Activated B cell treated with CpG ODN at 0.5 μM for 24 hours (primary cell): ENCODE measurements around the gene FCGR3A. TPM values are rescaled to one million over a fixed set of nuclear protein-coding genes. Genes with fewer than 3 reads are reported as not detected.

Experiments used
- ATAC-seq: fragments of 200-7000 bp; cut with Tn5 transposase; one replicate; pipeline ENCODE4 v1.10.0; 2021; ENCODE audit warnings: low read depth, mild to moderate bottlenecking, moderate library complexity
- CTCF ChIA-PET: fragments of 350-600 bp; sonication (Branson Sonifier 250); formaldehyde crosslinking; loops from one replicate; lab custom pipeline; 2021; ENCODE audit warnings: antibody characterized with exemption; lab: Charles Lee
- POLR2A ChIA-PET: fragments of 350-600 bp; sonication (Branson Sonifier 250); formaldehyde crosslinking; loops from one replicate; lab custom pipeline; 2021; ENCODE audit warnings: antibody characterized with exemption; lab: Charles Lee
- DNase-seq: peaks from one replicate; pipeline ENCODE4 v3.0.0; 2022
- H3K27ac Mint-ChIP-seq: one replicate; pipeline ENCODE4 v1.8.0; 2020; ENCODE audit warnings: mixed read lengths
- H3K27me3 Mint-ChIP-seq: one replicate; pipeline ENCODE4 v1.8.0; 2021; ENCODE audit warnings: mixed read lengths
- H3K36me3 Mint-ChIP-seq: one replicate; pipeline ENCODE4 v1.8.0; 2021; ENCODE audit warnings: low read depth, mixed read lengths
- H3K4me1 Mint-ChIP-seq: one replicate; pipeline ENCODE4 v1.8.0; 2021; ENCODE audit warnings: mixed read lengths
- H3K4me3 Mint-ChIP-seq: one replicate; pipeline ENCODE4 v1.8.0; 2020; ENCODE audit warnings: mild to moderate bottlenecking, mixed read lengths
- H3K9me3 Mint-ChIP-seq: one replicate; pipeline ENCODE4 v1.8.0; 2020; ENCODE audit warnings: mixed read lengths
- intact Hi-C: fragments of 100-400 bp; cut with micrococcal nuclease; formaldehyde crosslinking; loops from one replicate; pipeline ENCODE4 v1.15.1; 2024
- total RNA-seq: library from RNA; stranded (reverse); gene quantifications from 2 replicates; pipeline ENCODE4 v1.2.3, GENCODE V29; 2022
- TF ChIP-seq, protein P1 (sequence below): fragments of 200-600 bp; IDR thresholded peaks from one replicate; pipeline ENCODE4 v1.8.0; 2022; ENCODE audit warnings: antibody characterized with exemption, mild to moderate bottlenecking

The FCGR3A gene
- total RNA-seq, 1 donor from 2014 or later: 0.47 TPM

- intact Hi-C loops: no loop called here
- Mint-ChIP-seq H3K36me3 (no peaks in the 10 kb centered on the region), H3K27ac (no peak overlapping the region), H3K4me3 (no peak overlapping the region), H3K4me1 (peaks cover 3% of the 10 kb centered on the region), H3K27me3 (no peaks in the 10 kb centered on the region), H3K9me3 (no peaks in the 10 kb centered on the region)
- ChIA-PET CTCF (no interaction called here), POLR2A (no interaction called here)
- DNase-seq (no peak), ATAC-seq (no peak)
- TF ChIP-seq, protein P1, sequence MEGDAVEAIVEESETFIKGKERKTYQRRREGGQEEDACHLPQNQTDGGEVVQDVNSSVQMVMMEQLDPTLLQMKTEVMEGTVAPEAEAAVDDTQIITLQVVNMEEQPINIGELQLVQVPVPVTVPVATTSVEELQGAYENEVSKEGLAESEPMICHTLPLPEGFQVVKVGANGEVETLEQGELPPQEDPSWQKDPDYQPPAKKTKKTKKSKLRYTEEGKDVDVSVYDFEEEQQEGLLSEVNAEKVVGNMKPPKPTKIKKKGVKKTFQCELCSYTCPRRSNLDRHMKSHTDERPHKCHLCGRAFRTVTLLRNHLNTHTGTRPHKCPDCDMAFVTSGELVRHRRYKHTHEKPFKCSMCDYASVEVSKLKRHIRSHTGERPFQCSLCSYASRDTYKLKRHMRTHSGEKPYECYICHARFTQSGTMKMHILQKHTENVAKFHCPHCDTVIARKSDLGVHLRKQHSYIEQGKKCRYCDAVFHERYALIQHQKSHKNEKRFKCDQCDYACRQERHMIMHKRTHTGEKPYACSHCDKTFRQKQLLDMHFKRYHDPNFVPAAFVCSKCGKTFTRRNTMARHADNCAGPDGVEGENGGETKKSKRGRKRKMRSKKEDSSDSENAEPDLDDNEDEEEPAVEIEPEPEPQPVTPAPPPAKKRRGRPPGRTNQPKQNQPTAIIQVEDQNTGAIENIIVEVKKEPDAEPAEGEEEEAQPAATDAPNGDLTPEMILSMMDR: no peak
These were observed 37.9 kb downstream of the FCGR3A start for GRCh38 chr1:161511756-161512060.

DNA sequence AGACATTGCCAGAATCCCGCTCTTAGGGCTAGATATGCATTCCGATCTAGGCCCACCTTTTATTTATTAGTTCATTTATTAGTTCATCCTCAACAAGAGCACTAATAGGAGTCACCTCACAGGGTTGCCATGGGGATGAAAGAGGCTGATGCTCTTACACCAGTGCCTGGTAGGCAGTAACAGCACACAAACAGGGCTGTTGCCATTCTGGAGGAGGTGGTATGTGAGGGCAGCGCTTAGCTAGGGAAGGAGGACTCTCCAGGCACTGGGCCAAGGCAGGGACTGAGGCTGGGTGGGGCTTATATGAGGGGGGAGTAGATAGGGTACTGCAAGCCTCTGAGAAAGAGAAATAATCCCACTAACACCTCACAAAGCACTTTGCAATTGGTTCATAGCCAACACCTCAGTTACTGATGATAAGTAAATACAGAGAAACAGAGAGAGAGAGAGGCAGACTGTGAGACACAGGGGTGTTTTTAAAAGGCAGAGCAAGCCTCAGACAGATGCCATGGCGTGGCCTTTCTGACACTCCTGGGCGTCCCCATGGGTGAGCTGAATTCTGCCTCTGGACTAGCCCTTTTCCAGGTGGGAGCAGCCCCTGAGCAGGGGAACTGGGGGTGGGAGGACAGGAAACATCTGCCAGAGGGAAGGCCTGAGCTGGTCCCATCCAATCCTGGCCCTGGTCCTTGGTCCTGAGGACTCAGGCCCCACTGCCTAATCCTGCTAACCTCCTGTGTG is 38.4 kb downstream of the FCGR3A start:
- H3K4me1 Mint-ChIP-seq: peaks cover 8% of the 10 kb centered on the region
- TF ChIP-seq, protein P1: no peak
- H3K4me3 Mint-ChIP-seq: no peak overlapping the region
- H3K27me3 Mint-ChIP-seq: no peaks in the 10 kb centered on the region
- no peaks in the 10 kb centered on the region for H3K36me3 Mint-ChIP-seq
- no peak overlapping the region for H3K27ac Mint-ChIP-seq
- ChIA-PET POLR2A (no interaction called here), CTCF (no interaction called here)
- DNase-seq (no peak), ATAC-seq (no peak)
- H3K9me3 Mint-ChIP-seq: no peaks in the 10 kb centered on the region
- intact Hi-C loops: no loop called here

DNA sequence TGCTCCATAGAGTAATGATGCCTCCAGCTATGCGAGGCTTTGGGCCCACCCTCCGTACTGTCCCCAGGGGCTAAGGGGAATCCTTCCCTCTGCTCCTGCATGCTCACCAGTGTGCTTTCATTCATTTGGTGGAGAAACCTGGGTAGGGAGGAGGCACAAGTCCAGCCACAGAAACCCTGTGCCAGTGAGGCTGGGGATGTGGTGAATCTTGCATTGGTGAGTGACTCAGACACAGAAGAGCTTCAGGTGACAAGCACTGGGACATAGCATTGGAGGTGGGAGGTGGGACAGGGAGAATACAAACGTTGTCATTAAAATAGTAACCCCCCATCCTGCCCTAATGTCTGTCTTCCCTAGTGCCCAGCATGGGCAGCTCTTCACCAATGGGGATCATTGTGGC is 39.1 kb downstream of the FCGR3A start:
- no peak for ATAC-seq
- intact Hi-C loops: no loop called here
- DNase-seq: no peak
- peaks cover 15% of the 10 kb centered on the region for H3K4me1 Mint-ChIP-seq
- no peak overlapping the region for H3K4me3 Mint-ChIP-seq
- no peak overlapping the region for H3K27ac Mint-ChIP-seq
- ChIA-PET CTCF (no interaction called here), POLR2A (no interaction called here)
- no peaks in the 10 kb centered on the region for H3K9me3 Mint-ChIP-seq
- TF ChIP-seq, protein P1: no peak
- H3K36me3 Mint-ChIP-seq: no peaks in the 10 kb centered on the region
- H3K27me3 Mint-ChIP-seq: no peaks in the 10 kb centered on the region

DNA sequence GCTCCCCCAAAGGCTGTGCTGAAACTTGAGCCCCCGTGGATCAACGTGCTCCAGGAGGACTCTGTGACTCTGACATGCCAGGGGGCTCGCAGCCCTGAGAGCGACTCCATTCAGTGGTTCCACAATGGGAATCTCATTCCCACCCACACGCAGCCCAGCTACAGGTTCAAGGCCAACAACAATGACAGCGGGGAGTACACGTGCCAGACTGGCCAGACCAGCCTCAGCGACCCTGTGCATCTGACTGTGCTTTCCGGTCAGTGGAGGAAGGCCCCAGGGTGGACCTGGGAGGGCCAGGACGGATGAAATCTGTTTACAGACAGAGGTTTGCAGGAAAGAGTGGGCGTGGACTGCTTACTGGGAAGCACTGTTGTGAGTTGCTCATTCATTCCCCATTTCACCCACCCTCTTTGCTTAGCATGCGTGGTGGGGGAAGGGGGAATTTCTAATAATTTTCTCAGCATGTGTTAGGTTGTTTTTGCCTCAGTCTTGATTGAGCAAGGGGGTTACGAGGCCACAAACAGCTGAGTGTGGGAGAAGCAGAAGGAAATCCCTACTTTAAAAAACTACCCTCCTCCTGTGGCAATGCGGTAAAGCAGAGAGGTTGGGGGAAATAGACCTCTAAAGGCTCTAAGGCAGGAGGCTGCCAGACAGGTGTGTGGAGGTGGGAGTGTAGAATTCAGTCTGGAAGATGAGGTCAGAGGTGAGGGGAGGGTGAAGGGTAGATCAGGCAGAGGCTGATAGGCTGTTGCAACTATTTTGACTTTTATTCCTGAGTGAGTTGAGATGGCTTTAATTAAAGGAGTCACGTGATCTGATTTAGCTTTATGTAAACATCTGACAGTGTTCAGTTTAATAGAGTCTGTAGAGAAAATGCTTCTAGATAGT is 43.0 kb downstream of the FCGR3A start:
- no peak for ATAC-seq
- Mint-ChIP-seq H3K9me3 (no peaks in the 10 kb centered on the region), H3K4me3 (no peak overlapping the region), H3K27me3 (peaks cover 8% of the 10 kb centered on the region), H3K36me3 (no peaks in the 10 kb centered on the region), H3K4me1 (peaks cover 20% of the 10 kb centered on the region), H3K27ac (no peak overlapping the region)
- CTCF ChIA-PET: no interaction called here
- POLR2A ChIA-PET: no interaction called here
- intact Hi-C loops: no loop called here
- no peak for DNase-seq
- TF ChIP-seq, protein P1: no peak

GRCh38 chr1:161505686-161506085 is 43.9 kb downstream of the FCGR3A start:
- TF ChIP-seq, protein P1: no peak
- Mint-ChIP-seq H3K4me1 (peaks cover 20% of the 10 kb centered on the region), H3K27ac (no peak overlapping the region), H3K36me3 (no peaks in the 10 kb centered on the region), H3K27me3 (peaks cover 11% of the 10 kb centered on the region), H3K9me3 (no peaks in the 10 kb centered on the region), H3K4me3 (no peak overlapping the region)
- intact Hi-C loops: no loop called here
- DNase-seq: no peak
- ChIA-PET POLR2A (no interaction called here), CTCF (interaction anchor here (0.9 to 1.1 kb wide), 2 partner anchors 21 to 244 kb away, joined by 3 read pairs; partner anchors contain the start of gene DUSP12)
- ATAC-seq: no peak
